H1 (cell line): ENCODE measurements around the gene SSR1.

Experiments
- CTCF ChIP-seq, 3 experiments: IDR thresholded peaks; 1 replicate in 2 of 3; 2 replicates in 1 of 3; pipeline versions ENCODE4 v1.5.1 to v1.6.1; 2011; ENCODE audit warnings: low read length in 3 of 3, mild to moderate bottlenecking in 3 of 3, inconsistent platforms in 2 of 3, low read depth in 1 of 3, moderate library complexity in 1 of 3; ENCODE audit not compliant: insufficient read depth in 1 of 3; ENCODE audit errors: control extremely low read depth in 1 of 3
- EZH2 ChIP-seq: fragments of 200-600 bp; sonication (generic); IDR thresholded peaks from 2 replicates; pipeline ENCODE4 v1.7.1; 2012; ENCODE audit warnings: low read depth, mild to moderate bottlenecking, moderate library complexity, low read length, inconsistent platforms; ENCODE audit not compliant: severe bottlenecking
- HDAC6 ChIP-seq: IDR thresholded peaks from one replicate; pipeline ENCODE4 v1.7.1; 2012; ENCODE audit warnings: low read depth, mild to moderate bottlenecking, inconsistent platforms, low read length, moderate library complexity
- JUN ChIP-seq: IDR thresholded peaks from 2 replicates; pipeline ENCODE4 v1.6.1; 2011; ENCODE audit warnings: low read depth, mild to moderate bottlenecking, improper control_type of control experiment, low read length
- MAX ChIP-seq: IDR thresholded peaks from 2 replicates; pipeline ENCODE4 v1.6.1; 2012; ENCODE audit warnings: inconsistent platforms
- POLR2AphosphoS5 ChIP-seq: IDR thresholded peaks from 2 replicates; pipeline ENCODE4 v1.6.1; 2011; ENCODE audit warnings: low read depth, low read length
- RAD21 ChIP-seq, 2 experiments: IDR thresholded peaks in 1 of 2; conservative IDR thresholded peaks in 1 of 2; 2 replicates each; pipeline ENCODE4 v1.6.1; 2011; ENCODE audit warnings: low read depth in 2 of 2, low read length in 2 of 2, improper control_type of control experiment in 1 of 2, inconsistent platforms in 1 of 2, mild to moderate bottlenecking in 1 of 2, moderate library complexity in 1 of 2

GRCh38 chr6:7295916-7296315 lies 17.1 kb downstream of the SSR1 start:
- TF ChIP-seq CTCF (IDR thresholded peaks at IDR 0.05; ENCODE audit: control extremely low read depth in 1 of 3, insufficient read depth in 1 of 3, low read depth in 1 of 3, low read length in 3 of 3) (no peak), HDAC6 (no peak), EZH2 (no peak), POLR2AphosphoS5 (no peak), RAD21 (IDR thresholded peaks at IDR 0.05 in 1 of 2, conservative IDR thresholded peaks at IDR 0.05 in 1 of 2; ENCODE audit: low read depth in 2 of 2, low read length in 2 of 2) (no peak), MAX (no peak), JUN (no peak)
